ENCODE results near the gene TRIP4. TPM values are rescaled to one million over a fixed set of nuclear protein-coding genes. Genes with fewer than 3 reads are reported as not detected.

Gene TRIP4
- total and polyA plus RNA-seq, 12 donors = 5.6 to 56.7 (median 18.2) TPM

DNA sequence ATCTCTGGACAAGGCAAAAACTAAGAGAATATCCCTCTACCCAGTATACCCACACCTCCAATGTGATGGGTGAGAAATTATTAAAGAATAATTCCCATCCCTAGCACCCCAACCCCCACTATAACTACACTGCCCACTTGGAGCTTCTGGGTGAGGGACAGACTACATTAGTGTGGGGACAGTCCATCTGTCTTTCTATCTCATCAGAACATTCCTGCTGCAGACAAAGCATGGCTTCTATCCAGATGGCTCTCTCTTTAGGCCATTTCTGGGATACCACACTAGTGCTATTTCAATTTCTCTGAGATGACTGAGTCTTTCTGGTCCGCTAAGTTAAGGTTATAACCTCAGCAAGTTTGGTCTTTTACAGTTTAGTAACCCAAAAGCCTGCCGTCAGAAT lies 38.3 kb upstream of the TRIP4 start:
- intact Hi-C loops (cut with DNase I) = no loop called here

DNA sequence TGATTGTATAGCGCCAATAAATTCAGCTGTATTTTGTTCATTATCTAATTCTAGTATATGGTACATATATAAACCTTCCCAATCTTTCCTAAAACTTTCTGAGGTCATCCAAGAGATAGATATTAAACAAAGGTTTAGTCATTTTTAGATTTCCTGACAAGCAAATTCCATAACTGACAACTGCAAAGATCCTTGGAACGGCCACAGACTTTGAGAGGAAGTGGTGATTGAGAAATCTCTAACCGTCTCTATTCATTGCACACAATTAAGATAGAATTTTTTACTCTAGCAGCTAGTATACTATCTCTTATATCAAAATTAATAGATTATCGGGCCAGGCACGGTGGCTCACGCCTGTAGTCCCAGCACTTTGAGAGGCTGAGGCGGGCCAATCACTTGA lies 36.4 kb upstream of the TRIP4 start:
- Histone ChIP-seq H3K27ac (peak overlapping the region in 2 of 5 donors; percentile 14 to 23), H3K4me1 (replicated peaks in 1 of 2) (peaks cover 10 to 30% of the 10 kb centered on the region in 2 donors), H3K4me3 (no peak overlapping the region), H3K9me3 (replicated peaks in 1 of 3) (no peaks in the 10 kb centered on the region), H3K27me3 (no peaks in the 10 kb centered on the region), H3K36me3 (replicated peaks in 1 of 2) (no peaks in the 10 kb centered on the region)
- DNase-seq = no peak
- TF ChIP-seq, protein P1, sequence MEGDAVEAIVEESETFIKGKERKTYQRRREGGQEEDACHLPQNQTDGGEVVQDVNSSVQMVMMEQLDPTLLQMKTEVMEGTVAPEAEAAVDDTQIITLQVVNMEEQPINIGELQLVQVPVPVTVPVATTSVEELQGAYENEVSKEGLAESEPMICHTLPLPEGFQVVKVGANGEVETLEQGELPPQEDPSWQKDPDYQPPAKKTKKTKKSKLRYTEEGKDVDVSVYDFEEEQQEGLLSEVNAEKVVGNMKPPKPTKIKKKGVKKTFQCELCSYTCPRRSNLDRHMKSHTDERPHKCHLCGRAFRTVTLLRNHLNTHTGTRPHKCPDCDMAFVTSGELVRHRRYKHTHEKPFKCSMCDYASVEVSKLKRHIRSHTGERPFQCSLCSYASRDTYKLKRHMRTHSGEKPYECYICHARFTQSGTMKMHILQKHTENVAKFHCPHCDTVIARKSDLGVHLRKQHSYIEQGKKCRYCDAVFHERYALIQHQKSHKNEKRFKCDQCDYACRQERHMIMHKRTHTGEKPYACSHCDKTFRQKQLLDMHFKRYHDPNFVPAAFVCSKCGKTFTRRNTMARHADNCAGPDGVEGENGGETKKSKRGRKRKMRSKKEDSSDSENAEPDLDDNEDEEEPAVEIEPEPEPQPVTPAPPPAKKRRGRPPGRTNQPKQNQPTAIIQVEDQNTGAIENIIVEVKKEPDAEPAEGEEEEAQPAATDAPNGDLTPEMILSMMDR (IDR thresholded peaks at IDR 0.05) = no peak
- TF ChIP-seq POLR2A (IDR thresholded peaks at IDR 0.05) = no peak
- intact Hi-C loops (cut with DNase I) = no loop called here
- WGBS, 4 donors = 45 to 75% (median 65%) methylated on average over 7 of the region's 7 CpGs

More for the DNA sequence above, 38.3 kb upstream of the TRIP4 start:
- DNase-seq = no peak
- TF ChIP-seq, protein P1 (IDR thresholded peaks at IDR 0.05) = no peak
- no peak for TF ChIP-seq POLR2A (IDR thresholded peaks at IDR 0.05)
- Histone ChIP-seq H3K4me3 (no peak overlapping the region), H3K4me1 (replicated peaks in 1 of 2) (peaks cover 2 to 26% of the 10 kb centered on the region in 2 donors), H3K9me3 (replicated peaks in 1 of 3) (no peaks in the 10 kb centered on the region), H3K27ac (no peak overlapping the region), H3K27me3 (no peaks in the 10 kb centered on the region), H3K36me3 (replicated peaks in 1 of 2) (no peaks in the 10 kb centered on the region)
- 87 to 100% (median 95%) methylated on average over 2 of the region's 2 CpGs for WGBS, 4 donors

DNA sequence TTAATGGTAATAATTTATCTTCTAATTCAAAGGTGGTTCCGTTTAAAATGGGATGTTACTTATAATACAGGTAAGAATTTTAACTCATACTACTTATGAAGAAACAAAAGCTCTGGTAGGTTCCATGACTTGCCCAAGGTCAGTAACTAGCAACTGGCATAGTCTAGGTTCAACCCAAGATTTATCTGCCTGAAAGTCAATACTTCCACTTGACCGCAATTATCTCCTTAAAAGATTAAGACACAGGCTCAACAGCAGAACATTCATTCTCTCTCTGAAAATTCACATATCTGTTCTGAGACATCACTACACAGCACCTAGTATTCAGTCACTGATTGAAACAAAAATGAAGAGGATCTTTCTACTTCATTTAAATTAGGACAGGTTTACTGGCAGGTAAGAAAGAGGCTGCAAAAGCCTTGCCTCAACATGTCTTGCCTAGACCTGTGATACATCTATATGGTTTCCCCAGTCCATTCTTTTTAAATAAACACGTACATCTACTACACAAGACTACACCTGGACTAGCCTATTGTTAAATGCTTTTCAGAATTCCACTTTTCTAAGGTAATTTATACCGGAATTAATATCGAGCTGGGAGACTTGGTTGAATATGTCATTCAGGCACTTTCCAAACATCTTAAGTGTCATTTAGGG lies 32.8 kb upstream of the TRIP4 start:
- no peak for TF ChIP-seq POLR2A (IDR thresholded peaks at IDR 0.05)
- TF ChIP-seq, protein P1 (IDR thresholded peaks at IDR 0.05) = no peak
- Histone ChIP-seq H3K4me1 (replicated peaks in 1 of 2) (peaks cover 10 to 31% of the 10 kb centered on the region in 2 donors), H3K9me3 (replicated peaks in 1 of 3) (no peaks in the 10 kb centered on the region), H3K36me3 (replicated peaks in 1 of 2) (no peaks in the 10 kb centered on the region), H3K4me3 (peak overlapping the region in 3 of 4 donors; percentile 82 to 98 (median 93)), H3K27me3 (no peaks in the 10 kb centered on the region), H3K27ac (peak overlapping the region in 1 of 5 donors; percentile 83)
- DNase-seq = no peak
- intact Hi-C loops (cut with DNase I) = loop anchor here in 1 of 2 donors (5.0 kb wide), 1 partner anchor 143 kb away; no protein-coding TSS in a partner anchor
- 17 to 28% (median 23%) methylated on average over 5 of the region's 5 CpGs for WGBS, 4 donors

DNA sequence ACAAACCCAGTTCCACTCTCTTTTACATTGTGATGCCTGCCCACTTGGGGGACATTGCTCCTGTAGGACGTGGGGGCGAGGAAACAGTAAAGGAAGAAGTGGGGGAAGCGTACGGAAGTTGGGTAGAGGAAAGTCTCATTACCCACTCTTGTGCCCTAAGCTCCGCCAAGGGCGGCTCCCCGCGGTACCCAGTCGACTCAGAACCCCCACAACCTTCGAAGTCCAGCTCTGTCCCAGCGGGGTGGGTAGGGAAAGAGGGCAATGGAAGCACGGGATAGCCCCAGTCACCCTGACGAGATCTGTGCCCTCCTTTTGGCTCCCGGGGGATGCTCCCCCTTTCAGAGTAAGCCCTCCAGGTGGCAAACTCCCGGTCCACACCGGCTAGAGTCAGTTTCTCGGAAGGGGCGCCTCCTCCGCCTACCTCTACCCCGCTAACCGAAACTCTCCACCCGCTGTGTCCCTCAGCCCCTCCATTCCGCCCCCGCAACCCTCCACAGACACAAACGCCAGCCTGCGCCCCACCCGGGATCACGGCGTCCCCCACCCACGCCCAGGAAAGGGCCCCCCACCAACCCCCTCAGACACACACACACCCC lies 32.2 kb upstream of the TRIP4 start:
- peak overlapping the region in 4 of 5 donors; percentile 2 to 83 (median 67) for H3K27ac ChIP-seq
- WGBS, 4 donors = 0 to 5% (median 1%) methylated on average over 11 to 30 of the region's 30 CpGs
- H3K36me3 ChIP-seq (replicated peaks in 1 of 2) = no peaks in the 10 kb centered on the region
- intact Hi-C loops (cut with DNase I) = loop anchor here in 1 of 2 donors (5.0 kb wide), 1 partner anchor 143 kb away; no protein-coding TSS in a partner anchor
- TF ChIP-seq, protein P1 (IDR thresholded peaks at IDR 0.05) = no peak
- TF ChIP-seq POLR2A (IDR thresholded peaks at IDR 0.05) = no peak
- H3K4me1 ChIP-seq (replicated peaks in 1 of 2) = peaks cover 10 to 29% of the 10 kb centered on the region in 2 donors
- no peaks in the 10 kb centered on the region for H3K27me3 ChIP-seq
- peak in 4 of 7 donors; percentile 20 to 54 (median 21) for DNase-seq
- peak overlapping the region; percentile 82 to 98 (median 96) for H3K4me3 ChIP-seq
- H3K9me3 ChIP-seq (replicated peaks in 1 of 3) = no peaks in the 10 kb centered on the region

Measured in adrenal gland (tissue), 12 donors.